ENCODE measurements around the gene MYOF. TPM values are rescaled to one million over a fixed set of nuclear protein-coding genes. Genes with fewer than 3 reads are reported as not detected.

The MYOF gene
- total and polyA plus RNA-seq, 2 donors from 2014 or later, result 11.5 to 134 TPM

- Histone ChIP-seq H3K36me3 (ENCODE audit: control insufficient read depth in 2 of 3, insufficient read depth in 3 of 3, low read length in 3 of 3) (no peaks in the 10 kb centered on the region), H3K9me3 (ENCODE audit: control insufficient read depth in 2 of 3, insufficient read depth in 1 of 3, low read length in 3 of 3) (no peaks in the 10 kb centered on the region), H3K27me3 (ENCODE audit: control insufficient read depth, insufficient read depth, low read length) (no peaks in the 10 kb centered on the region), H3K4me1 (ENCODE audit: control insufficient read depth in 2 of 3, insufficient read depth in 2 of 3, low read depth in 1 of 3, low read length in 3 of 3) (no peaks in the 10 kb centered on the region), H3K27ac (ENCODE audit: low read depth in 2 of 2, low read length in 2 of 2) (no peak overlapping the region), H3K4me3 (ENCODE audit: low read length in 3 of 3) (no peak overlapping the region), H3K9ac (ENCODE audit: low read length in 3 of 3) (no peak overlapping the region)
- DNase-seq, result no peak
- no peak for FAIRE-seq
- no peak for TF ChIP-seq CTCF (IDR thresholded peaks at IDR 0.05; ENCODE audit: borderline replicate concordance, extremely low read depth, insufficient read depth)
- intact Hi-C loops (cut with DNase I), result no loop called here
Observed at GRCh38 chr10:93300981-93301380, 181.2 kb downstream of the MYOF start.

GRCh38 chr10:93300288-93300917, 181.7 kb downstream of the MYOF start:
- Histone ChIP-seq H3K36me3 (ENCODE audit: control insufficient read depth in 2 of 3, insufficient read depth in 3 of 3, low read length in 3 of 3) (no peaks in the 10 kb centered on the region), H3K27me3 (ENCODE audit: control insufficient read depth, insufficient read depth, low read length) (no peaks in the 10 kb centered on the region), H3K4me1 (ENCODE audit: control insufficient read depth in 2 of 3, insufficient read depth in 2 of 3, low read depth in 1 of 3, low read length in 3 of 3) (no peaks in the 10 kb centered on the region), H3K9me3 (ENCODE audit: control insufficient read depth in 2 of 3, insufficient read depth in 1 of 3, low read length in 3 of 3) (no peaks in the 10 kb centered on the region), H3K4me3 (ENCODE audit: low read length in 3 of 3) (no peak overlapping the region), H3K9ac (ENCODE audit: low read length in 3 of 3) (no peak overlapping the region), H3K27ac (ENCODE audit: low read depth in 2 of 2, low read length in 2 of 2) (no peak overlapping the region)
- no peak for FAIRE-seq
- intact Hi-C loops (cut with DNase I), result no loop called here
- TF ChIP-seq CTCF (IDR thresholded peaks at IDR 0.05; ENCODE audit: borderline replicate concordance, extremely low read depth, insufficient read depth), result no peak
- no peak for DNase-seq

GRCh38 chr10:93299606-93300287, 182.4 kb downstream of the MYOF start:
- Histone ChIP-seq H3K4me3 (ENCODE audit: low read length in 3 of 3) (no peak overlapping the region), H3K27me3 (ENCODE audit: control insufficient read depth, insufficient read depth, low read length) (no peaks in the 10 kb centered on the region), H3K27ac (ENCODE audit: low read depth in 2 of 2, low read length in 2 of 2) (no peak overlapping the region), H3K9me3 (ENCODE audit: control insufficient read depth in 2 of 3, insufficient read depth in 1 of 3, low read length in 3 of 3) (no peaks in the 10 kb centered on the region), H3K4me1 (ENCODE audit: control insufficient read depth in 2 of 3, insufficient read depth in 2 of 3, low read depth in 1 of 3, low read length in 3 of 3) (no peaks in the 10 kb centered on the region), H3K9ac (ENCODE audit: low read length in 3 of 3) (no peak overlapping the region), H3K36me3 (ENCODE audit: control insufficient read depth in 2 of 3, insufficient read depth in 3 of 3, low read length in 3 of 3) (no peaks in the 10 kb centered on the region)
- DNase-seq, result no peak
- FAIRE-seq, result no peak
- intact Hi-C loops (cut with DNase I), result loop anchor here (10.0 kb wide), 1 partner anchor 185 kb away; no protein-coding TSS in a partner anchor
- TF ChIP-seq CTCF (IDR thresholded peaks at IDR 0.05; ENCODE audit: borderline replicate concordance, extremely low read depth, insufficient read depth), result no peak

Data from kidney (tissue), 14 donors.